Measurements from ENCODE around the gene PTPN11. TPM values are rescaled to one million over a fixed set of nuclear protein-coding genes. Genes with fewer than 3 reads are reported as not detected.

Gene PTPN11
- total RNA-seq, 2 experiments from 2014 or later, result 56.2 to 123 TPM

DNA sequence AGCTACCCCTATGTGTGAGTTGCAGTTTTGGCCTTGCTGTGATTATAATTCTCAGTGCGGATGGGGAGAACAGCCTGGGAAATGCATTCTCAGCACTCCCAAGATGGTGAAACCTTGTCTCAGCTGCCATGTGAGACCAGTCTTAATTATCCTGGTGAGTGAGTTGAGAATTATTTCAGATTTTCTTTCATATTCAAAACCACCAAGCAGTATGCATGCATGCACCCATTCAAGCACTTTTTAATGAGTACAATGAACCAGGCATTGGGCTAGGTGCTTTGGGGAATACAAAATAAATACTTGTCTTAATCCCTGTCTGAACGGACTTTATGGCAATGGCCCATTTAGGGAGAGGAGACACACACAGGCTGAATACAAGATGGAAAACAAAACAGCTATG lies 94.7 kb downstream of the PTPN11 start:
- Histone ChIP-seq H3K4me3 (ENCODE audit: low read depth, low read length, poor library complexity, severe bottlenecking) (no peak overlapping the region), H4K20me1 (ENCODE audit: insufficient read depth, low read length) (no peaks in the 10 kb centered on the region), H3K36me3 (ENCODE audit: insufficient read depth, low read length) (no peaks in the 10 kb centered on the region; the same call in 1 of the 2 replicates), H3K4me2 (ENCODE audit: low read length) (no peak overlapping the region), H3K79me2 (ENCODE audit: insufficient read depth, low read depth, low read length) (no peaks in the 10 kb centered on the region), H3K9me2 (ENCODE audit: insufficient read depth, low read length) (no peaks in the 10 kb centered on the region), H3K4me1 (ENCODE audit: insufficient read depth, low read length, poor library complexity, severe bottlenecking) (no peaks in the 10 kb centered on the region), H3K27ac (ENCODE audit: low read depth, low read length, poor library complexity, severe bottlenecking) (no peak overlapping the region), H2AFZ (ENCODE audit: low read length) (no peak overlapping the region), H3K9me3 (ENCODE audit: low read length) (no peaks in the 10 kb centered on the region)
- DNase-seq (ENCODE audit: low spot score), result no peak
- CTCF ChIA-PET (ENCODE audit: unreplicated experiment), result no interaction called here
- POLR2A ChIA-PET, result no interaction called here
- TF ChIP-seq CTCF (conservative IDR thresholded peaks at IDR 0.05; ENCODE audit: low read length), result no peak
- no peak for TF ChIP-seq EZH2phosphoT487 (IDR thresholded peaks at IDR 0.05; ENCODE audit: borderline replicate concordance, low read depth, low read length)
- intact Hi-C loops (cut with micrococcal nuclease; ENCODE audit: unreplicated experiment), result no loop called here
- no TSS peak for BruUV-seq (replicated peaks)

DNA sequence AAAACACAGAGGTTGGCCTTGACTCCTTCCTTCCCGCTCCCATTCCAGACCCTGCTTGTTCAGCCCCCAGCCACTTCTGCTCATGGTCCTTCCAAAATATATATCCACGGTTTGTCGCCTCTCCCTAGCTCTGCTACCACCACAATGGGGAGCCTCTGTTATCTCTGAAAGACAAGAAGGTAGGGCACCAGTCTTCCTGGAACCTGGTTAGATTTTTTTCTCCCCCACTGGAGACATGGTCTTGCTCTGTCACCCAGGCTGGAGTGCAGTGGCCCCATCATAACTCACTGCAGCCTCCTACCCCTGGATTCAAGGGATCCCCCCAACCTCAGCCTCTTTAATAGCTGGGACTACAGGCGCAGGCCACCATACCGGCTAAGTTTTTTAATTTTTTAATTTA lies 95.7 kb downstream of the PTPN11 start:
- Histone ChIP-seq H3K36me3 (ENCODE audit: insufficient read depth, low read length) (no peaks in the 10 kb centered on the region), H2AFZ (ENCODE audit: low read length) (no peak overlapping the region), H3K4me1 (ENCODE audit: insufficient read depth, low read length, poor library complexity, severe bottlenecking) (no peaks in the 10 kb centered on the region), H3K27ac (ENCODE audit: low read depth, low read length, poor library complexity, severe bottlenecking) (no peak overlapping the region), H3K4me2 (ENCODE audit: low read length) (no peak overlapping the region), H3K79me2 (ENCODE audit: insufficient read depth, low read depth, low read length) (no peaks in the 10 kb centered on the region), H4K20me1 (ENCODE audit: insufficient read depth, low read length) (no peaks in the 10 kb centered on the region), H3K9me3 (ENCODE audit: low read length) (no peaks in the 10 kb centered on the region), H3K9me2 (ENCODE audit: insufficient read depth, low read length) (no peaks in the 10 kb centered on the region), H3K4me3 (ENCODE audit: low read depth, low read length, poor library complexity, severe bottlenecking) (no peak overlapping the region)
- DNase-seq (ENCODE audit: low spot score), result no peak
- no peak for TF ChIP-seq CTCF (conservative IDR thresholded peaks at IDR 0.05; ENCODE audit: low read length)
- TF ChIP-seq EZH2phosphoT487 (IDR thresholded peaks at IDR 0.05; ENCODE audit: borderline replicate concordance, low read depth, low read length), result no peak
- ChIA-PET CTCF (ENCODE audit: unreplicated experiment) (no interaction called here), POLR2A (no interaction called here)
- intact Hi-C loops (cut with micrococcal nuclease; ENCODE audit: unreplicated experiment), result no loop called here
- no TSS peak for BruUV-seq (replicated peaks)

- intact Hi-C loops (cut with micrococcal nuclease; ENCODE audit: unreplicated experiment), result no loop called here
Observed at GRCh38 chr12:112514926-112515642, 96.3 kb downstream of the PTPN11 start.

More at GRCh38 chr12:112514926-112515642, 96.3 kb downstream of the PTPN11 start:
- ChIA-PET CTCF (ENCODE audit: unreplicated experiment) (no interaction called here), POLR2A (no interaction called here)
- no peaks in the 10 kb centered on the region for H3K9me2 ChIP-seq (ENCODE audit: insufficient read depth, low read length)
- H2AFZ ChIP-seq (ENCODE audit: low read length), result no peak overlapping the region
- TF ChIP-seq EZH2phosphoT487 (IDR thresholded peaks at IDR 0.05; ENCODE audit: borderline replicate concordance, low read depth, low read length) (no peak), CTCF (conservative IDR thresholded peaks at IDR 0.05; ENCODE audit: low read length) (no peak)
- H3K36me3 ChIP-seq (ENCODE audit: insufficient read depth, low read length), result no peaks in the 10 kb centered on the region
- no peak for DNase-seq (ENCODE audit: low spot score)
- H3K79me2 ChIP-seq (ENCODE audit: insufficient read depth, low read depth, low read length), result no peaks in the 10 kb centered on the region
- H3K4me1 ChIP-seq (ENCODE audit: insufficient read depth, low read length, poor library complexity, severe bottlenecking), result no peaks in the 10 kb centered on the region
- H3K27ac ChIP-seq (ENCODE audit: low read depth, low read length, poor library complexity, severe bottlenecking), result no peak overlapping the region
- no peaks in the 10 kb centered on the region for H3K9me3 ChIP-seq (ENCODE audit: low read length)
- H4K20me1 ChIP-seq (ENCODE audit: insufficient read depth, low read length), result no peaks in the 10 kb centered on the region
- no peak overlapping the region for H3K4me2 ChIP-seq (ENCODE audit: low read length)
- no peak overlapping the region for H3K4me3 ChIP-seq (ENCODE audit: low read depth, low read length, poor library complexity, severe bottlenecking)
- BruUV-seq (replicated peaks), result no TSS peak
